Renal cortical epithelial cell (primary cell): ENCODE data around the gene COLGALT1. TPM values are rescaled to one million over a fixed set of nuclear protein-coding genes. Genes with fewer than 3 reads are reported as not detected.

Source experiments
- DNase-seq: peaks from one replicate; pipeline ENCODE4 v3.0.0-alpha.2; 2011; ENCODE audit warnings: low read depth
- total RNA-seq: library from RNA; depleted of rRNA; stranded (reverse); fragments of >200 nt; gene quantifications from 2 replicates; pipeline ENCODE4 v1.2.3, GENCODE V29; 2014

The COLGALT1 gene
- total RNA-seq, 1 donor from 2014 or later: 53.9 TPM

- DNase-seq: no peak
These were observed 67.9 kb downstream of the COLGALT1 start for GRCh38 chr19:17623224-17623935.

- no peak for DNase-seq
These were observed 69.0 kb downstream of the COLGALT1 start for GRCh38 chr19:17624314-17624991.

- DNase-seq: no peak
These were observed 69.6 kb downstream of the COLGALT1 start for GRCh38 chr19:17625043-17625442.

- no peak for DNase-seq
These were observed 70.5 kb downstream of the COLGALT1 start for GRCh38 chr19:17625980-17626379.

GRCh38 chr19:17626456-17627015 is 71.1 kb downstream of the COLGALT1 start:
- DNase-seq: no peak

- no peak for DNase-seq
These were observed 71.7 kb downstream of the COLGALT1 start for GRCh38 chr19:17627161-17627560.

- DNase-seq: no peak
These were observed 72.5 kb downstream of the COLGALT1 start for GRCh38 chr19:17627921-17628320.

GRCh38 chr19:17629760-17630159 is 74.3 kb downstream of the COLGALT1 start:
- no peak for DNase-seq

- no peak for DNase-seq
These were observed 77.1 kb downstream of the COLGALT1 start for GRCh38 chr19:17632577-17632976.

Other genes with a start within 250 kb of the COLGALT1 start
- 54.2 and 57.8 TPM in 2 replicates for gene MRPL34, start 249.8 kb upstream of the COLGALT1 start, total RNA-seq
- gene DDA1, start 246.1 kb upstream of the COLGALT1 start, total RNA-seq: 30.3 and 36.3 TPM in 2 replicates
- gene ANO8, start 220.8 kb upstream of the COLGALT1 start, total RNA-seq: 5.9 and 10.3 TPM in 2 replicates
- 19.6 and 22.4 TPM in 2 replicates for gene GTPBP3, start 218.1 kb upstream of the COLGALT1 start, total RNA-seq
- 0.10 and 0.52 TPM in 2 replicates for gene PLVAP, start 178.3 kb upstream of the COLGALT1 start, total RNA-seq
- 0.20 TPM in 1 of 2 replicates, not detected in the other for gene CCDC194, start 161.5 kb upstream of the COLGALT1 start, total RNA-seq
- 101 and 183 TPM in 2 replicates for gene BST2, start 150.0 kb upstream of the COLGALT1 start, total RNA-seq
- 47.0 and 70.2 TPM in 2 replicates for gene MVB12A, start 135.6 kb upstream of the COLGALT1 start, total RNA-seq
- 0.30 TPM in 1 of 2 replicates, not detected in the other for gene TMEM221, start 107.0 kb upstream of the COLGALT1 start, total RNA-seq
- not detected in 2 replicates for gene NXNL1, start 94.7 kb upstream of the COLGALT1 start, total RNA-seq
- gene SLC27A1, start 85.1 kb upstream of the COLGALT1 start, total RNA-seq: 10.1 and 19.4 TPM in 2 replicates
- 53.2 and 63.9 TPM in 2 replicates for gene PGLS, start 44.0 kb upstream of the COLGALT1 start, total RNA-seq
- gene UNC13A, start 132.7 kb downstream of the COLGALT1 start, total RNA-seq: 0.05 TPM in 1 of 2 replicates, not detected in the other
- 18.1 and 43.3 TPM in 2 replicates for gene MAP1S, start 163.8 kb downstream of the COLGALT1 start, total RNA-seq
- gene FCHO1, start 195.8 kb downstream of the COLGALT1 start, total RNA-seq: 0.80 and 3.3 TPM in 2 replicates
- gene B3GNT3, start 239.5 kb downstream of the COLGALT1 start, total RNA-seq: 0.80 and 6.8 TPM in 2 replicates